ENCODE measurements around the gene TM2D3. TPM values are rescaled to one million over a fixed set of nuclear protein-coding genes. Genes with fewer than 3 reads are reported as not detected.

Gene TM2D3
- total RNA-seq, 1 experiment from 2014 or later = 35.2 TPM

DNA sequence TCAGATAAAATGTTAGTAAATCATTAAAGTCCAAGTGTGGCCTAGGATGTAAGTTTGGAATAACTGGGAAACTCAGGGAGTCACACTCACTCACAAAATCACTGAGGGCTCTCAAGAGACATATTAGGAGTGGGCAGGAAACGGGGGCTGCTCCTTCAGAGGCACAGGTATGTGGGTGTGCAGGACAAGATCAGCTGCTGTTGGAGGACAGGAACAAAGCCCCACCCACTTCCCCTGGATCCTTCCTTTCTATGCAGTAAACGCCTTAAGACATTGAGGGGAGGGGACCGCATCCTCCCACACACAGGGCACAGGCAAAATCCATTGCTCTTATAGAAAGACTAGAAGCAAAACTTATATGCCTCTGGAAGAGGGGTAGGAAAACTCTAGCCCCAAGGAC, 30.2 kb downstream of the TM2D3 start:
- H3K9ac ChIP-seq (ENCODE audit: low read length) = no peak overlapping the region
- POLR2A ChIA-PET = no interaction called here
- RAD21 ChIA-PET (ENCODE audit: low non-redundant PET in 1 of 2, low total read pairs in 2 of 2, uncharacterized antibody in 2 of 2, unreplicated experiment in 2 of 2) = no interaction called here
- DNase-seq (ENCODE audit: low read depth, low spot score) (no peak), ATAC-seq (no peak)
- H3K9me3 ChIP-seq (ENCODE audit: control insufficient read depth in 1 of 2, insufficient read depth in 1 of 2, low read depth in 1 of 2, low read length in 2 of 2) = no peaks in the 10 kb centered on the region
- H2AFZ ChIP-seq (ENCODE audit: low read depth, low read length, poor library complexity, severe bottlenecking) = no peak overlapping the region
- H3K4me2 ChIP-seq (ENCODE audit: low read length) = no peak overlapping the region
- no peaks in the 10 kb centered on the region for H3K9me2 ChIP-seq (ENCODE audit: insufficient read depth)
- no peaks in the 10 kb centered on the region for H3K36me3 ChIP-seq (ENCODE audit: control insufficient read depth in 1 of 2, insufficient read depth in 2 of 2, low read length in 2 of 2)
- intact Hi-C loops (cut with micrococcal nuclease) = no loop called here
- peaks cover 0 to 6% of the 10 kb centered on the region in 2 experiments; a peak in 2 of 4 replicates for H3K4me1 ChIP-seq (ENCODE audit: control insufficient read depth in 1 of 2, insufficient read depth in 2 of 2, low read length in 2 of 2)
- no peaks in the 10 kb centered on the region for H4K20me1 ChIP-seq (ENCODE audit: insufficient read depth)
- BruUV-seq (replicated peaks) = no TSS peak
- no peak overlapping the region for H3K4me3 ChIP-seq (replicated peaks in 1 of 2; ENCODE audit: low read depth in 1 of 2, low read length in 2 of 2)
- CTCF ChIA-PET = interaction anchor here (1.2 kb wide), 1 partner anchor 322 kb away, joined by 4 read pairs; no protein-coding TSS in a partner anchor
- H3K27ac ChIP-seq (ENCODE audit: low read depth, low read length) = no peak overlapping the region
- H3K79me2 ChIP-seq (ENCODE audit: insufficient read depth, low read length) = no peaks in the 10 kb centered on the region
- TF ChIP-seq SRF (IDR thresholded peaks at IDR 0.05; ENCODE audit: low read depth) (no peak), FOSL1 (IDR thresholded peaks at IDR 0.05; ENCODE audit: low read depth) (no peak), POLR2AphosphoS5 (IDR thresholded peaks at IDR 0.05; ENCODE audit: low read depth, low read length) (no peak), POLR2A (IDR thresholded peaks at IDR 0.05; ENCODE audit: borderline replicate concordance, extremely low read depth, insufficient read depth, insufficient read length) (no peak), ZNF274 (IDR thresholded peaks at IDR 0.05; ENCODE audit: low read depth, low read length) (no peak), EZH2phosphoT487 (IDR thresholded peaks at IDR 0.05; ENCODE audit: borderline replicate concordance) (no peak), CBX3 (IDR thresholded peaks at IDR 0.05; ENCODE audit: low read depth) (no peak), TCF7L2 (IDR thresholded peaks at IDR 0.05; ENCODE audit: borderline replicate concordance, extremely low read depth, insufficient read depth, insufficient read length) (no peak), SP1 (IDR thresholded peaks at IDR 0.05; ENCODE audit: low read depth) (no peak), ZFX (IDR thresholded peaks at IDR 0.05) (no peak), YY1 (IDR thresholded peaks at IDR 0.05; ENCODE audit: extremely low read depth, insufficient replicate concordance, low read depth, low read length) (no peak)
- TF ChIP-seq, protein P1, sequence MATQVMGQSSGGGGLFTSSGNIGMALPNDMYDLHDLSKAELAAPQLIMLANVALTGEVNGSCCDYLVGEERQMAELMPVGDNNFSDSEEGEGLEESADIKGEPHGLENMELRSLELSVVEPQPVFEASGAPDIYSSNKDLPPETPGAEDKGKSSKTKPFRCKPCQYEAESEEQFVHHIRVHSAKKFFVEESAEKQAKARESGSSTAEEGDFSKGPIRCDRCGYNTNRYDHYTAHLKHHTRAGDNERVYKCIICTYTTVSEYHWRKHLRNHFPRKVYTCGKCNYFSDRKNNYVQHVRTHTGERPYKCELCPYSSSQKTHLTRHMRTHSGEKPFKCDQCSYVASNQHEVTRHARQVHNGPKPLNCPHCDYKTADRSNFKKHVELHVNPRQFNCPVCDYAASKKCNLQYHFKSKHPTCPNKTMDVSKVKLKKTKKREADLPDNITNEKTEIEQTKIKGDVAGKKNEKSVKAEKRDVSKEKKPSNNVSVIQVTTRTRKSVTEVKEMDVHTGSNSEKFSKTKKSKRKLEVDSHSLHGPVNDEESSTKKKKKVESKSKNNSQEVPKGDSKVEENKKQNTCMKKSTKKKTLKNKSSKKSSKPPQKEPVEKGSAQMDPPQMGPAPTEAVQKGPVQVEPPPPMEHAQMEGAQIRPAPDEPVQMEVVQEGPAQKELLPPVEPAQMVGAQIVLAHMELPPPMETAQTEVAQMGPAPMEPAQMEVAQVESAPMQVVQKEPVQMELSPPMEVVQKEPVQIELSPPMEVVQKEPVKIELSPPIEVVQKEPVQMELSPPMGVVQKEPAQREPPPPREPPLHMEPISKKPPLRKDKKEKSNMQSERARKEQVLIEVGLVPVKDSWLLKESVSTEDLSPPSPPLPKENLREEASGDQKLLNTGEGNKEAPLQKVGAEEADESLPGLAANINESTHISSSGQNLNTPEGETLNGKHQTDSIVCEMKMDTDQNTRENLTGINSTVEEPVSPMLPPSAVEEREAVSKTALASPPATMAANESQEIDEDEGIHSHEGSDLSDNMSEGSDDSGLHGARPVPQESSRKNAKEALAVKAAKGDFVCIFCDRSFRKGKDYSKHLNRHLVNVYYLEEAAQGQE (IDR thresholded peaks at IDR 0.05; ENCODE audit: low read depth) = no peak
- TF ChIP-seq, protein P2, sequence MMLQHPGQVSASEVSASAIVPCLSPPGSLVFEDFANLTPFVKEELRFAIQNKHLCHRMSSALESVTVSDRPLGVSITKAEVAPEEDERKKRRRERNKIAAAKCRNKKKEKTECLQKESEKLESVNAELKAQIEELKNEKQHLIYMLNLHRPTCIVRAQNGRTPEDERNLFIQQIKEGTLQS (IDR thresholded peaks at IDR 0.05) = no peak
- TF ChIP-seq, protein P3, sequence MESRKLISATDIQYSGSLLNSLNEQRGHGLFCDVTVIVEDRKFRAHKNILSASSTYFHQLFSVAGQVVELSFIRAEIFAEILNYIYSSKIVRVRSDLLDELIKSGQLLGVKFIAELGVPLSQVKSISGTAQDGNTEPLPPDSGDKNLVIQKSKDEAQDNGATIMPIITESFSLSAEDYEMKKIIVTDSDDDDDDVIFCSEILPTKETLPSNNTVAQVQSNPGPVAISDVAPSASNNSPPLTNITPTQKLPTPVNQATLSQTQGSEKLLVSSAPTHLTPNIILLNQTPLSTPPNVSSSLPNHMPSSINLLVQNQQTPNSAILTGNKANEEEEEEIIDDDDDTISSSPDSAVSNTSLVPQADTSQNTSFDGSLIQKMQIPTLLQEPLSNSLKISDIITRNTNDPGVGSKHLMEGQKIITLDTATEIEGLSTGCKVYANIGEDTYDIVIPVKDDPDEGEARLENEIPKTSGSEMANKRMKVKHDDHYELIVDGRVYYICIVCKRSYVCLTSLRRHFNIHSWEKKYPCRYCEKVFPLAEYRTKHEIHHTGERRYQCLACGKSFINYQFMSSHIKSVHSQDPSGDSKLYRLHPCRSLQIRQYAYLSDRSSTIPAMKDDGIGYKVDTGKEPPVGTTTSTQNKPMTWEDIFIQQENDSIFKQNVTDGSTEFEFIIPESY (IDR thresholded peaks at IDR 0.05; ENCODE audit: extremely low read depth, insufficient replicate concordance, low read length) = no peak
- no peaks in the 10 kb centered on the region for H3K27me3 ChIP-seq (ENCODE audit: insufficient read depth, low read length)

All from HCT116 (cell line).